Loucy (cell line): Measurements from ENCODE around the gene TMEM14A.

Experiments
- H2AFZ ChIP-seq: fragments of 200-600 bp; sonication (generic); 2 replicates; pipeline ENCODE4 v1.6.0; 2016; ENCODE audit warnings: antibody characterized with exemption, mild to moderate bottlenecking, low read length, moderate library complexity
- H3F3A ChIP-seq: fragments of 200-600 bp; 2 replicates; pipeline ENCODE4 v1.6.0; 2016; ENCODE audit warnings: antibody characterized with exemption, low read depth, mild to moderate bottlenecking
- H3K27me3 ChIP-seq: fragments of 200-600 bp; sonication (generic); 2 replicates; pipeline ENCODE4 v1.6.1; 2014; ENCODE audit warnings: low read length, mild to moderate bottlenecking; ENCODE audit not compliant: insufficient read depth, poor library complexity, severe bottlenecking
- H3K36me3 ChIP-seq: fragments of 200-600 bp; sonication (generic); 2 replicates; pipeline ENCODE4 v1.6.1; 2016; ENCODE audit warnings: low read length; ENCODE audit not compliant: insufficient read depth
- H3K4me1 ChIP-seq: fragments of 200-600 bp; sonication (generic); 2 replicates; pipeline ENCODE4 v1.5.1; 2014; ENCODE audit warnings: low read length, mild to moderate bottlenecking; ENCODE audit not compliant: insufficient read depth, poor library complexity, severe bottlenecking
- H3K4me2 ChIP-seq: fragments of 200-600 bp; sonication (generic); 2 replicates; pipeline ENCODE4 v1.6.0; 2014; ENCODE audit warnings: antibody characterized with exemption, low read length, low read depth, mild to moderate bottlenecking; ENCODE audit not compliant: poor library complexity, severe bottlenecking
- H3K4me3 ChIP-seq: fragments of 200-600 bp; sonication (generic); 2 replicates; pipeline ENCODE4 v1.5.1; 2014; ENCODE audit warnings: low read length, mild to moderate bottlenecking, mixed read lengths; ENCODE audit not compliant: poor library complexity, severe bottlenecking
- H3K79me2 ChIP-seq: fragments of 200-600 bp; sonication (generic); 2 replicates; pipeline ENCODE4 v1.6.1; 2014; ENCODE audit warnings: low read length; ENCODE audit not compliant: insufficient read depth
- H3K9ac ChIP-seq: fragments of 200-600 bp; sonication (generic); 2 replicates; pipeline ENCODE4 v1.6.0; 2014; ENCODE audit warnings: mild to moderate bottlenecking, low read depth, low read length, moderate library complexity; ENCODE audit not compliant: poor library complexity, severe bottlenecking
- H3K9me2 ChIP-seq: fragments of 200-600 bp; sonication (generic); replicated peaks from 2 replicates; pipeline ENCODE4 v1.6.1; 2016; ENCODE audit warnings: low read depth, low read length, mixed read lengths
- H3K9me3 ChIP-seq: fragments of 200-600 bp; sonication (generic); 2 replicates; pipeline ENCODE4 v1.6.1; 2014; ENCODE audit warnings: mild to moderate bottlenecking, antibody characterized with exemption, low read length, low read depth; ENCODE audit not compliant: insufficient read depth
- H4K20me1 ChIP-seq: fragments of 200-600 bp; sonication (generic); 2 replicates; pipeline ENCODE4 v1.6.0; 2014; ENCODE audit warnings: antibody characterized with exemption, low read length, mild to moderate bottlenecking; ENCODE audit not compliant: insufficient read depth, poor library complexity, severe bottlenecking
- EZH2phosphoT487 ChIP-seq: fragments of 200-600 bp; IDR thresholded peaks from 2 replicates; pipeline ENCODE4 v1.6.1; 2018; ENCODE audit warnings: antibody characterized with exemption, mild to moderate bottlenecking, moderate library complexity, borderline replicate concordance
- TF ChIP-seq, protein P1 (sequence below): fragments of 200-600 bp; sonication (generic); conservative IDR thresholded peaks from 2 replicates; pipeline ENCODE4 v1.5.1; 2014; ENCODE audit warnings: mild to moderate bottlenecking, antibody characterized with exemption, low read length

Gene TMEM14A

DNA sequence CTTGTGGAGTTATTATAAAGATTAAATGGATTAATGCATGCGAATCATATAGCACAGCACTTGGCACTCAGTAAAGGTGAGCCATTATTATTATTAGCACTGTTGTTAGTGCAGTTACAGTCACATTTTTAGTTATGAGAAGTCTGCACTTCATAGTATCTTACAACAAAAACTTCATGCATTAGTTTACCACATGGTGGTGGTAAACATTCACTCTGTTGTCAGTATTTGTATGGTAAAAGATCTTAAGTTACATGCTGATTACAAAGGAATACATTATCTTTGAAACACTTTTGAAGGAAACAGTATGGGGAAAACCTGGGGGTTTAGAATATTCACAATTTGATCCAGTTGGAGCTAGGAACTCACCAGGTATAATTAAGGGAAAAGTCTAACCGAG, 20.8 kb downstream of the TMEM14A start:
- Histone ChIP-seq H4K20me1 (no peaks in the 10 kb centered on the region), H3K36me3 (no peaks in the 10 kb centered on the region), H3K4me2 (no peak overlapping the region), H3K4me3 (no peak overlapping the region), H3K9me2 (no peaks in the 10 kb centered on the region), H3K9me3 (no peaks in the 10 kb centered on the region), H3K27me3 (no peaks in the 10 kb centered on the region), H3F3A (no peaks in the 10 kb centered on the region), H3K4me1 (no peaks in the 10 kb centered on the region), H2AFZ (no peak overlapping the region), H3K79me2 (no peaks in the 10 kb centered on the region), H3K9ac (no peak overlapping the region)
- TF ChIP-seq EZH2phosphoT487: no peak
- TF ChIP-seq, protein P1, sequence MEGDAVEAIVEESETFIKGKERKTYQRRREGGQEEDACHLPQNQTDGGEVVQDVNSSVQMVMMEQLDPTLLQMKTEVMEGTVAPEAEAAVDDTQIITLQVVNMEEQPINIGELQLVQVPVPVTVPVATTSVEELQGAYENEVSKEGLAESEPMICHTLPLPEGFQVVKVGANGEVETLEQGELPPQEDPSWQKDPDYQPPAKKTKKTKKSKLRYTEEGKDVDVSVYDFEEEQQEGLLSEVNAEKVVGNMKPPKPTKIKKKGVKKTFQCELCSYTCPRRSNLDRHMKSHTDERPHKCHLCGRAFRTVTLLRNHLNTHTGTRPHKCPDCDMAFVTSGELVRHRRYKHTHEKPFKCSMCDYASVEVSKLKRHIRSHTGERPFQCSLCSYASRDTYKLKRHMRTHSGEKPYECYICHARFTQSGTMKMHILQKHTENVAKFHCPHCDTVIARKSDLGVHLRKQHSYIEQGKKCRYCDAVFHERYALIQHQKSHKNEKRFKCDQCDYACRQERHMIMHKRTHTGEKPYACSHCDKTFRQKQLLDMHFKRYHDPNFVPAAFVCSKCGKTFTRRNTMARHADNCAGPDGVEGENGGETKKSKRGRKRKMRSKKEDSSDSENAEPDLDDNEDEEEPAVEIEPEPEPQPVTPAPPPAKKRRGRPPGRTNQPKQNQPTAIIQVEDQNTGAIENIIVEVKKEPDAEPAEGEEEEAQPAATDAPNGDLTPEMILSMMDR: no peak

DNA sequence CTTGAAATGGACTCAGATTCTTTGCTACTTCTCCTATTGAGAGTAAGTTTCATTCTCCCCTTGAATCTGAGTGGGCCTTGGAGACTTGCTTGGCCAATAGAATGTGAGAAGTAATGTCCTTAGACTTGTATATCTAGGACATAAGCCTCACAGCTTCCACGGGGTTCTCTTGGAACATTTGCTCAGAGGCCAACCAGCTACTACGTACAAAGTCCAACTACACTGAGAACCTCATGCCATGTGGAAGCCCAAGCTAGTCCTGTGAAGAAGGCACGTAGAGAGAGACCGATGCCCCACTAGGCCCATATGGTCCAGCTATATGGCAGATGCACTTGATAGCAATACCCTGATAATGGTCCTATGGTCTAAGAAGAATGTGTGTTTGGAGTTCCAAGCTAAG, 22.9 kb downstream of the TMEM14A start:
- Histone ChIP-seq H3K4me1 (no peaks in the 10 kb centered on the region), H4K20me1 (no peaks in the 10 kb centered on the region), H3K4me2 (no peak overlapping the region), H3K9ac (no peak overlapping the region), H3K36me3 (no peaks in the 10 kb centered on the region), H2AFZ (no peak overlapping the region), H3K27me3 (no peaks in the 10 kb centered on the region), H3K9me2 (no peaks in the 10 kb centered on the region), H3K79me2 (no peaks in the 10 kb centered on the region), H3K9me3 (no peaks in the 10 kb centered on the region), H3K4me3 (no peak overlapping the region), H3F3A (no peaks in the 10 kb centered on the region)
- TF ChIP-seq, protein P1: no peak
- no peak for TF ChIP-seq EZH2phosphoT487

DNA sequence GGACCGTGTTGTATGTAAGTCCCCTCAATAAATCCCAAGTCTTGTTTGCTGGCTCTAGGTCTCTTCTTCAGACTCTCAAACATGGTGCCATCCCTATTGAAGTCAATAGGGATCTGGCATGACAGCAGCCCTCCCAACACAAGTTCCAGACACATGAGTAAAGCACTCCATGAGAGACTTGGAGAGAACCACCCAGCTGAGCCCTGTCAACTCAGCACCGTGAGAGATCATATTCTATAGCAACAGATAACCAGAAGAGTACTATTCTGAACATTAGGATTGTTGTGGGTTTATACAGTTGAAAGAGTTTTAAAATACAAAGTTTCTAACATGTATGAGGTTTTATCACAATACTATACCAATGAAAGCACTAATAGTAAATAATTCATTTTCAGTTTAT, 23.5 kb downstream of the TMEM14A start:
- TF ChIP-seq EZH2phosphoT487: no peak
- TF ChIP-seq, protein P1: no peak
- Histone ChIP-seq H3K4me3 (no peak overlapping the region), H3F3A (no peaks in the 10 kb centered on the region), H3K9me2 (no peaks in the 10 kb centered on the region), H3K9me3 (no peaks in the 10 kb centered on the region), H3K4me1 (no peaks in the 10 kb centered on the region), H3K9ac (no peak overlapping the region), H3K4me2 (no peak overlapping the region), H4K20me1 (no peaks in the 10 kb centered on the region), H3K79me2 (no peaks in the 10 kb centered on the region), H2AFZ (no peak overlapping the region), H3K36me3 (no peaks in the 10 kb centered on the region), H3K27me3 (no peaks in the 10 kb centered on the region)
